Measurements from ENCODE around the gene ATP13A4.

ATP13A4 gene

DNA sequence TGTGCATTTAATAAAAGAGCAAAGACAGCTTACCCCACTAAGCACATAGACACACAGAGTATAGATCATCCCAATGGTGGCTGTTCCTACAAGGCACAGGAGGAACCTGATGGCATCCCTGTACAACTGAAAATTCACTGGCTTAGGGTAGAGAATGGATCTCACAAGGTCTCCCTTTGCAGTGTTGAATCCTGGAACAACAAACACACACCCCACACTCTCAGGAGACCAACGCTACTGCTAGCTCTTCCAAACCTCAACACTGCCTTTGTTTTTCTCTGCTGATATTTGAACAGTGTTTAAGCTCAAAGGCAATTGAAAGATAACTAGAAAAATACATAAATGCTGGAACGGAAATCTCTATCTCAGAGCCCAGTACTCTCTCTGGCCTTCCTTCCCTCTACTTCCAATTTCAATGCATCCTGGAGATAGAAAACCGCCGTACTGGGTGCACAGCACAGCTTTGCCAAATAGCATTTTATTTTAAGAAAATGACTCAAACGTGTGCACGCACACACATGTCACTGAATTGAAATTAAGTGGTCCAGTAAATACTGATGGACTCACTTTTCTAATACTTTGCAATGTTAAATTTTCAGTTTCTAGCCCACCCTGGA, 88.6 kb downstream of the ATP13A4 start (continued):
- TF ChIP-seq, protein P1, sequence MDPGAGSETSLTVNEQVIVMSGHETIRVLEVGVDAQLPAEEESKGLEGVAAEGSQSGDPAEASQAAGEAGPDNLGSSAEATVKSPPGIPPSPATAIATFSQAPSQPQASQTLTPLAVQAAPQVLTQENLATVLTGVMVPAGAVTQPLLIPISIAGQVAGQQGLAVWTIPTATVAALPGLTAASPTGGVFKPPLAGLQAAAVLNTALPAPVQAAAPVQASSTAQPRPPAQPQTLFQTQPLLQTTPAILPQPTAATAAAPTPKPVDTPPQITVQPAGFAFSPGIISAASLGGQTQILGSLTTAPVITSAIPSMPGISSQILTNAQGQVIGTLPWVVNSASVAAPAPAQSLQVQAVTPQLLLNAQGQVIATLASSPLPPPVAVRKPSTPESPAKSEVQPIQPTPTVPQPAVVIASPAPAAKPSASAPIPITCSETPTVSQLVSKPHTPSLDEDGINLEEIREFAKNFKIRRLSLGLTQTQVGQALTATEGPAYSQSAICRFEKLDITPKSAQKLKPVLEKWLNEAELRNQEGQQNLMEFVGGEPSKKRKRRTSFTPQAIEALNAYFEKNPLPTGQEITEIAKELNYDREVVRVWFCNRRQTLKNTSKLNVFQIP (CRISPR knock-in tag; IDR thresholded peaks at IDR 0.05; ENCODE audit: borderline replicate concordance, low read depth) = no peak
- TF ChIP-seq GLIS3 (CRISPR knock-in tag; IDR thresholded peaks at IDR 0.05) = no peak
- TF ChIP-seq, protein P2, sequence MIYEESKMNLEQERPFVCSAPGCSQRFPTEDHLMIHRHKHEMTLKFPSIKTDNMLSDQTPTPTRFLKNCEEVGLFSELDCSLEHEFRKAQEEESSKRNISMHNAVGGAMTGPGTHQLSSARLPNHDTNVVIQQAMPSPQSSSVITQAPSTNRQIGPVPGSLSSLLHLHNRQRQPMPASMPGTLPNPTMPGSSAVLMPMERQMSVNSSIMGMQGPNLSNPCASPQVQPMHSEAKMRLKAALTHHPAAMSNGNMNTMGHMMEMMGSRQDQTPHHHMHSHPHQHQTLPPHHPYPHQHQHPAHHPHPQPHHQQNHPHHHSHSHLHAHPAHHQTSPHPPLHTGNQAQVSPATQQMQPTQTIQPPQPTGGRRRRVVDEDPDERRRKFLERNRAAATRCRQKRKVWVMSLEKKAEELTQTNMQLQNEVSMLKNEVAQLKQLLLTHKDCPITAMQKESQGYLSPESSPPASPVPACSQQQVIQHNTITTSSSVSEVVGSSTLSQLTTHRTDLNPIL (CRISPR knock-in tag; IDR thresholded peaks at IDR 0.05; ENCODE audit: low read depth) = no peak

DNA sequence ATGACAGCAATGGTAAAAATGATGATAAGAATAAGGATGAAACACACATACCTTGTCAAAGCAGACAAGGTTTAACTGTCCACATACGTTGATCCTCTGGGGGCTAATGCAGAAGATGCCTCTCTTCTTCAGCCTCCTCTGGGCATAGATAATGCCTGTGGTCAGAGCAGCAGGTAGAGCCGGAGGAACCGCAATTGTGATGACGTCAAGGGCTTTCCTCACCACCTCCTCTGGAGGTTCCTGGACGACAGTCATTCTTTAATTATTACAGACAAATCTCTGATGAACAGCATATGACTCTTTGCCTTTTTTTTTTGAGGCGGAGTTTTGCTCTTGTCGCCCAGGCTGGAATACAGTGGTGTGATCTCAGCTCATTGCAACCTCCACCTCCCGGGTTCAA, 89.8 kb downstream of the ATP13A4 start:
- TF ChIP-seq ZNF565 (CRISPR knock-in tag; conservative IDR thresholded peaks at IDR 0.05; ENCODE audit: low read depth) (no peak), TOX (CRISPR knock-in tag; IDR thresholded peaks at IDR 0.05; ENCODE audit: borderline replicate concordance) (no peak), GLIS3 (CRISPR knock-in tag; IDR thresholded peaks at IDR 0.05) (no peak)
- TF ChIP-seq, protein P3, sequence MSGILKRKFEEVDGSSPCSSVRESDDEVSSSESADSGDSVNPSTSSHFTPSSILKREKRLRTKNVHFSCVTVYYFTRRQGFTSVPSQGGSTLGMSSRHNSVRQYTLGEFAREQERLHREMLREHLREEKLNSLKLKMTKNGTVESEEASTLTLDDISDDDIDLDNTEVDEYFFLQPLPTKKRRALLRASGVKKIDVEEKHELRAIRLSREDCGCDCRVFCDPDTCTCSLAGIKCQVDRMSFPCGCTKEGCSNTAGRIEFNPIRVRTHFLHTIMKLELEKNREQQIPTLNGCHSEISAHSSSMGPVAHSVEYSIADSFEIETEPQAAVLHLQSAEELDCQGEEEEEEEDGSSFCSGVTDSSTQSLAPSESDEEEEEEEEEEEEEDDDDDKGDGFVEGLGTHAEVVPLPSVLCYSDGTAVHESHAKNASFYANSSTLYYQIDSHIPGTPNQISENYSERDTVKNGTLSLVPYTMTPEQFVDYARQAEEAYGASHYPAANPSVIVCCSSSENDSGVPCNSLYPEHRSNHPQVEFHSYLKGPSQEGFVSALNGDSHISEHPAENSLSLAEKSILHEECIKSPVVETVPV (CRISPR knock-in tag; IDR thresholded peaks at IDR 0.05) = no peak
- no peak for ATAC-seq

DNA sequence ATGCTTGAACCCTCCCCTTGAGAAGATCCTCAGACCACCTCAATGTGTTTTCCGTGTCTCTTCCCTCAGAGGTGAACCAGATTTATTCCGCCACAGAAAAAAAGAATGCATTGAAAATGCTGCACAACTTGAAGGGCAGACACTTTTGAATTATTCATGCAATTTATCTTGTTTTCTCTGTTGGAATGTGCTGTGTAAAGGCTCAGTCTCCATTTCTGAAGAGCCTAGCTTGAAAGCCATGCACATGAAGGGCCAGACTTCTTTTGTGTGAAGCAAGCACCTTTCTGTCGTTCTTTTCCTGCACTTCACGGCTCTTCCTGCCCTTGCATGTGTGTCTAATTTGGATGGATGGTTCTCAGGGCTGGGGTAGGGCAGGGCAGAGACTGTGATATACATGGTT, 97.2 kb downstream of the ATP13A4 start:
- no peak for TF ChIP-seq ZFP3 (CRISPR knock-in tag; IDR thresholded peaks at IDR 0.05)
- no peak for TF ChIP-seq TCF4 (CRISPR knock-in tag; IDR thresholded peaks at IDR 0.05; ENCODE audit: borderline replicate concordance)
- no peak for TF ChIP-seq ARNTL (CRISPR knock-in tag; IDR thresholded peaks at IDR 0.05; ENCODE audit: borderline replicate concordance, low read depth)
- TF ChIP-seq ISL1 (CRISPR knock-in tag; IDR thresholded peaks at IDR 0.05) = no peak
- TF ChIP-seq, protein P2 (CRISPR knock-in tag; IDR thresholded peaks at IDR 0.05; ENCODE audit: low read depth) = no peak
- TF ChIP-seq CSDC2 (CRISPR knock-in tag; IDR thresholded peaks at IDR 0.05) = no peak
- TF ChIP-seq GLIS3 (CRISPR knock-in tag; IDR thresholded peaks at IDR 0.05) = no peak
- no peak for TF ChIP-seq ESRRG (CRISPR knock-in tag; IDR thresholded peaks at IDR 0.05)
- no peak for TF ChIP-seq BACH2 (CRISPR knock-in tag; IDR thresholded peaks at IDR 0.05; ENCODE audit: borderline replicate concordance)
- TF ChIP-seq, protein P3 (CRISPR knock-in tag; IDR thresholded peaks at IDR 0.05) = no peak
- no peak for TF ChIP-seq SNAI2 (CRISPR knock-in tag; IDR thresholded peaks at IDR 0.05)
- no peak for TF ChIP-seq RARB (CRISPR knock-in tag; IDR thresholded peaks at IDR 0.05)
- no peak for TF ChIP-seq TOX (CRISPR knock-in tag; IDR thresholded peaks at IDR 0.05; ENCODE audit: borderline replicate concordance)
- no peak for TF ChIP-seq OSR1 (CRISPR knock-in tag; IDR thresholded peaks at IDR 0.05)
- TF ChIP-seq PPARA (CRISPR knock-in tag; IDR thresholded peaks at IDR 0.05; ENCODE audit: borderline replicate concordance) = no peak
- TF ChIP-seq ZC3H10 (CRISPR knock-in tag; IDR thresholded peaks at IDR 0.05) = no peak
- TF ChIP-seq, protein P4, sequence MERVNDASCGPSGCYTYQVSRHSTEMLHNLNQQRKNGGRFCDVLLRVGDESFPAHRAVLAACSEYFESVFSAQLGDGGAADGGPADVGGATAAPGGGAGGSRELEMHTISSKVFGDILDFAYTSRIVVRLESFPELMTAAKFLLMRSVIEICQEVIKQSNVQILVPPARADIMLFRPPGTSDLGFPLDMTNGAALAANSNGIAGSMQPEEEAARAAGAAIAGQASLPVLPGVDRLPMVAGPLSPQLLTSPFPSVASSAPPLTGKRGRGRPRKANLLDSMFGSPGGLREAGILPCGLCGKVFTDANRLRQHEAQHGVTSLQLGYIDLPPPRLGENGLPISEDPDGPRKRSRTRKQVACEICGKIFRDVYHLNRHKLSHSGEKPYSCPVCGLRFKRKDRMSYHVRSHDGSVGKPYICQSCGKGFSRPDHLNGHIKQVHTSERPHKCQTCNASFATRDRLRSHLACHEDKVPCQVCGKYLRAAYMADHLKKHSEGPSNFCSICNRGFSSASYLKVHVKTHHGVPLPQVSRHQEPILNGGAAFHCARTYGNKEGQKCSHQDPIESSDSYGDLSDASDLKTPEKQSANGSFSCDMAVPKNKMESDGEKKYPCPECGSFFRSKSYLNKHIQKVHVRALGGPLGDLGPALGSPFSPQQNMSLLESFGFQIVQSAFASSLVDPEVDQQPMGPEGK (CRISPR knock-in tag; IDR thresholded peaks at IDR 0.05; ENCODE audit: borderline replicate concordance) = no peak
- TF ChIP-seq ZNF8 (CRISPR knock-in tag; IDR thresholded peaks at IDR 0.05) = no peak
- TF ChIP-seq, protein P1 (CRISPR knock-in tag; IDR thresholded peaks at IDR 0.05; ENCODE audit: borderline replicate concordance, low read depth) = no peak
- no peak for TF ChIP-seq ZNF70 (CRISPR knock-in tag; IDR thresholded peaks at IDR 0.05)
- ATAC-seq = no peak
